Gastroesophageal sphincter (tissue), 4 donors: Measurements from ENCODE around the gene PTRH2. TPM values are rescaled to one million over a fixed set of nuclear protein-coding genes. Genes with fewer than 3 reads are reported as not detected.

Source experiments
- ATAC-seq: fragments of 150-250 bp; one replicate; pipeline ENCODE4 v1.9.1; 2016; ENCODE audit warnings: mild to moderate bottlenecking, moderate library complexity
- H3K27ac ChIP-seq, 4 donors: fragments of 200-600 bp; sonication (generic) in 3 of 4; 1 replicate in 3 of 4; 2 replicates in 1 of 4; pipeline ENCODE4 v1.5.1; 2016 to 2019
- H3K27me3 ChIP-seq: fragments of 200-600 bp; sonication (generic); one replicate; pipeline ENCODE4 v1.5.1; 2019
- H3K36me3 ChIP-seq, 2 donors: fragments of 200-600 bp; sonication (generic); one replicate each; pipeline ENCODE4 v1.5.1; 2019; ENCODE audit warnings: control low read depth in 1 of 2
- H3K4me1 ChIP-seq, 3 donors: fragments of 200-600 bp; sonication (generic); 1 replicate in 2 of 3; 2 replicates in 1 of 3; pipeline ENCODE4 v1.5.1; 2016 to 2019; ENCODE audit warnings: control low read depth in 2 of 3
- H3K4me3 ChIP-seq, 2 donors: fragments of 200-600 bp; sonication (generic); one replicate each; pipeline ENCODE4 v1.5.1; 2019; ENCODE audit warnings: mild to moderate bottlenecking in 1 of 2, moderate library complexity in 1 of 2
- H3K9me3 ChIP-seq, 3 donors: fragments of 200-600 bp; sonication (generic); one replicate each; pipeline ENCODE4 v1.5.1; 2017 to 2019; ENCODE audit warnings: control low read depth in 2 of 3
- CTCF ChIP-seq, 4 experiments: fragments of 200-600 bp in 2 of 4; fragments of 450-650 bp in 2 of 4; sonication (generic) in 1 of 4; IDR thresholded peaks; one replicate each; pipeline ENCODE4 v1.5.1; 2017 to 2019; ENCODE audit warnings: antibody characterized with exemption in 4 of 4, mild to moderate bottlenecking in 2 of 4, moderate library complexity in 2 of 4
- EP300 ChIP-seq: sonication (generic); formaldehyde crosslinking; IDR thresholded peaks from one replicate; pipeline ENCODE4 v1.6.1; 2017; ENCODE audit warnings: antibody characterized with exemption, mild to moderate bottlenecking
- POLR2A ChIP-seq, 2 donors: fragments of 450-650 bp; IDR thresholded peaks; one replicate each; pipeline ENCODE4 v1.6.1; 2017; ENCODE audit warnings: antibody characterized with exemption in 2 of 2, mild to moderate bottlenecking in 2 of 2, moderate library complexity in 1 of 2
- POLR2AphosphoS5 ChIP-seq: sonication (generic); formaldehyde crosslinking; IDR thresholded peaks from one replicate; pipeline ENCODE4 v1.6.1; 2017; ENCODE audit warnings: antibody characterized with exemption
- WGBS, 2 donors: methylation state at CpG; one replicate each; pipeline ENCODE4 v1.1.5; 2018; ENCODE audit warnings: low coverage in 1 of 2; 5-methylcytosine and 5-hydroxymethylcytosine counted together
- total RNA-seq, 4 donors: library from RNA; depleted of rRNA; stranded (reverse); fragments of >200 nt; gene quantifications; one replicate each; pipeline ENCODE4 v1.1.0, GENCODE V29; 2016

The PTRH2 gene
- total RNA-seq, 4 donors from 2014 or later: 16.6 to 26.0 (median 24.3) TPM

GRCh38 chr17:59696682-59697277 is 10.4 kb downstream of the PTRH2 start:
- no peak for TF ChIP-seq CTCF (IDR thresholded peaks at IDR 0.05)
- no peak for TF ChIP-seq POLR2AphosphoS5
- no peak for TF ChIP-seq EP300
- no peak for TF ChIP-seq POLR2A (IDR thresholded peaks at IDR 0.05)
- H3K36me3 ChIP-seq: peaks cover 6 to 82% of the 10 kb centered on the region in 2 donors

GRCh38 chr17:59695945-59696681 is 11.1 kb downstream of the PTRH2 start:
- no peak for ATAC-seq
- no peaks in the 10 kb centered on the region for H3K27me3 ChIP-seq
- no peak overlapping the region for H3K4me3 ChIP-seq
- no peaks in the 10 kb centered on the region for H3K9me3 ChIP-seq
- no peak overlapping the region for H3K27ac ChIP-seq
- peaks cover 7 to 89% of the 10 kb centered on the region in 2 donors for H3K36me3 ChIP-seq
- 53 to 58% methylated on average over 3 of the region's 3 CpGs for WGBS, 2 donors
- TF ChIP-seq EP300 (no peak), POLR2AphosphoS5 (no peak), POLR2A (IDR thresholded peaks at IDR 0.05) (no peak), CTCF (IDR thresholded peaks at IDR 0.05) (no peak)
- no peaks in the 10 kb centered on the region for H3K4me1 ChIP-seq

More at GRCh38 chr17:59696682-59697277, 10.4 kb downstream of the PTRH2 start:
- WGBS, 2 donors: 81% methylated on average over 2 of the region's 2 CpGs
- H3K4me1 ChIP-seq: no peaks in the 10 kb centered on the region
- ATAC-seq: no peak
- no peak overlapping the region for H3K4me3 ChIP-seq
- no peaks in the 10 kb centered on the region for H3K27me3 ChIP-seq
- no peaks in the 10 kb centered on the region for H3K9me3 ChIP-seq
- H3K27ac ChIP-seq: no peak overlapping the region

DNA sequence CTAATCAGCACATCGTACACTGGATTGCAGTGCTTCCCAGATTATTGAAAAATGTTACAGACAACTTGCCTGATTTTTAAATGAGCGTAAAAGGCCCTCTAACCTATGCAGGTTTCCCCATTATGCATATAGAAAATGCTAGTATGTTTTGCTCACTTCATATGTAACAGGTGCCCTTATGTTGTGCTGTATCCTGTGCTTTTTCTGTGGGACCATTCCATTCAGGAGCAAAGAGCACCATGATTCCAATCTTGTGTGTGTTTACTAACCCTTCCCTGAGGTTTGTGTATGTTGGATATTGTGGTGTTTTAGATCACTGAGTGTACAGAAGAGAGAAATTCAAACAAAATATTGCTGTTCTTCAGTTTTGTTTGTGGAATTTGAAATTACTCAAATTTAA is 12.9 kb downstream of the PTRH2 start:
- peaks cover 10 to 100% of the 10 kb centered on the region in 2 donors for H3K36me3 ChIP-seq

GRCh38 chr17:59693582-59693981 is 13.6 kb downstream of the PTRH2 start:
- 82 to 88% methylated on average over 4 to 7 of the region's 7 CpGs for WGBS, 2 donors
- H3K36me3 ChIP-seq: peaks cover 10 to 93% of the 10 kb centered on the region in 2 donors
- ATAC-seq: no peak
- TF ChIP-seq CTCF (IDR thresholded peaks at IDR 0.05) (no peak), POLR2AphosphoS5 (no peak), POLR2A (IDR thresholded peaks at IDR 0.05) (no peak)
- H3K27me3 ChIP-seq: no peaks in the 10 kb centered on the region
- no peak overlapping the region for H3K27ac ChIP-seq
- H3K4me3 ChIP-seq: no peak overlapping the region
- H3K4me1 ChIP-seq: peaks cover 0 to under 1% (median 0%) of the 10 kb centered on the region in 3 donors
- no peaks in the 10 kb centered on the region for H3K9me3 ChIP-seq

More for the DNA sequence above, 12.9 kb downstream of the PTRH2 start:
- WGBS, 2 donors: 75 to 79% methylated on average over 2 of the region's 2 CpGs
- Histone ChIP-seq H3K27ac (no peak overlapping the region), H3K9me3 (no peaks in the 10 kb centered on the region), H3K4me1 (no peaks in the 10 kb centered on the region), H3K27me3 (no peaks in the 10 kb centered on the region), H3K4me3 (no peak overlapping the region)
- no peak for ATAC-seq
- TF ChIP-seq POLR2A (IDR thresholded peaks at IDR 0.05) (no peak), POLR2AphosphoS5 (no peak), EP300 (no peak), CTCF (IDR thresholded peaks at IDR 0.05) (no peak)

- no peak for ATAC-seq
- no peak overlapping the region for H3K4me3 ChIP-seq
- H3K27ac ChIP-seq: no peak overlapping the region
- no peak for TF ChIP-seq POLR2A (IDR thresholded peaks at IDR 0.05)
- TF ChIP-seq EP300: no peak
- no peak for TF ChIP-seq POLR2AphosphoS5
- no peak for TF ChIP-seq CTCF (IDR thresholded peaks at IDR 0.05)
- WGBS, 2 donors: 50 to 73% methylated on average over 1 to 2 of the region's 2 CpGs
- peaks cover 8 to 92% of the 10 kb centered on the region in 2 donors for H3K36me3 ChIP-seq
- H3K27me3 ChIP-seq: no peaks in the 10 kb centered on the region
- H3K4me1 ChIP-seq: peaks cover 0 to 25% (median 0%) of the 10 kb centered on the region in 3 donors
- H3K9me3 ChIP-seq: no peaks in the 10 kb centered on the region
These were observed 18.7 kb downstream of the PTRH2 start for GRCh38 chr17:59688496-59688895.
